Ascending aorta (tissue), 2 donors: ENCODE measurements around the gene TMEM101. TPM values are rescaled to one million over a fixed set of nuclear protein-coding genes. Genes with fewer than 3 reads are reported as not detected.
"Not testable (repeated sequence)": the region's sequence is repeated elsewhere in the genome, so short reads cannot be mapped to it uniquely, and the experiment has no call there.

Experiments
- DNase-seq, 2 donors: peaks; one replicate each; pipeline ENCODE4 v3.0.0-alpha.2; 2019; ENCODE audit warnings: low spot score in 2 of 2
- H3K27ac ChIP-seq, 2 donors: fragments of 200-600 bp; sonication (generic); one replicate each; pipeline ENCODE4 v1.5.1; 2016 to 2017; ENCODE audit warnings: mild to moderate bottlenecking in 1 of 2
- H3K27me3 ChIP-seq: fragments of 200-600 bp; sonication (generic); one replicate; pipeline ENCODE4 v1.5.1; 2017
- H3K36me3 ChIP-seq, 2 donors: fragments of 200-600 bp; sonication (generic); one replicate each; pipeline ENCODE4 v1.5.1; 2016
- H3K4me1 ChIP-seq, 2 donors: fragments of 200-600 bp; sonication (generic); one replicate each; pipeline ENCODE4 v1.5.1; 2016 to 2017; ENCODE audit warnings: mild to moderate bottlenecking in 1 of 2
- H3K4me3 ChIP-seq, 2 donors: fragments of 200-600 bp; sonication (generic); one replicate each; pipeline ENCODE4 v1.5.1; 2016 to 2017; ENCODE audit warnings: mild to moderate bottlenecking in 1 of 2
- H3K9me3 ChIP-seq, 2 donors: fragments of 200-600 bp; sonication (generic); one replicate each; pipeline ENCODE4 v1.5.1; 2016
- intact Hi-C: fragments of 100-400 bp; cut with DNase I; formaldehyde crosslinking; loops from one replicate; pipeline ENCODE4 v1.15.1; 2023
- total RNA-seq: library from RNA; depleted of rRNA; stranded (reverse); fragments of >200 nt; gene quantifications from one replicate; pipeline ENCODE4 v1.1.0, GENCODE V29; 2016
- TF ChIP-seq, protein P1 (sequence below), 3 experiments: fragments of 200-600 bp in 2 of 3; fragments of 450-650 bp in 1 of 3; sonication (generic) in 2 of 3; IDR thresholded peaks; one replicate each; pipeline ENCODE4 v1.5.1; 2016 to 2019; ENCODE audit warnings: antibody characterized with exemption in 3 of 3, mild to moderate bottlenecking in 1 of 3, moderate library complexity in 1 of 3

The TMEM101 gene
- total RNA-seq, 1 donor from 2014 or later: 11.0 TPM

DNA sequence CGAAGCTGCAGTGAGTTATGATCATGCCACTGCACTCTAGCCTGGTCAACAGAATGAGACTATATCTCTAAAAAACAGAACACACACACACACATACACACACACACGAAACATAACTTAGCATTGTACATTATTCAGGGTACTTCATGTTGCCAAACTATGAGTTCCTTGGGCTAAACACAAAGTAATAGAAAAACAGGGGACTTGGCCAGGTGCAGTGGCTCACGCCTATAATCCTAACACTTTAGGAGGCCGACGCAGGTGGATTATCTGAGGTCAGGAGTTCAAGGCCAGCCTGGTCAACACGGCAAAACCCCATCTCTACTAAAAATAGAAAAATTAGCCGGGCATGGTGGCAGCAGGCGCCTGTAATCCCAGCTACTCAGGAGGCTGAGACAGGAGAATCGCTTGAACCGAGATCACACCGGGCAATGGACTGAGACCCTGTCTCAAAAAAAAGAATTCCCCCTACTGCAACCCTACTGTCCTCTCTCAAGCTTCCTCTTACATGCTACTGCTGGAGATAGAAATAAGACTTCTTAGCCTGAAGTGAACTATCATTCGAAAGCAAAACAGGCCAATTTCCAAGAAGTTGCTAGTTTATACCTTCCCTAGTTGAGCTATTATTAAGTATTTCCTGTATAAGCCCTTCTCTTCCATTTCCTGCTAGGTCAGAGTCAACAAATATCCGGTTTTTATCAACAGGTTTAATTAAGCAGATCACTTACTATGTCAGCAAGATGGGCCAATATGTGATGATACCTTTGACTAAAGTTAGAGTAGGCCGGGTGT is 44.5 kb upstream of the TMEM101 start:
- intact Hi-C loops: no loop called here
- Histone ChIP-seq H3K4me3 (no peak overlapping the region), H3K27me3 (no peaks in the 10 kb centered on the region), H3K4me1 (no peaks in the 10 kb centered on the region), H3K27ac (no peak overlapping the region), H3K36me3 (peaks cover 7 to 41% of the 10 kb centered on the region in 2 donors), H3K9me3 (no peaks in the 10 kb centered on the region)
- DNase-seq: no peak
- TF ChIP-seq, protein P1, sequence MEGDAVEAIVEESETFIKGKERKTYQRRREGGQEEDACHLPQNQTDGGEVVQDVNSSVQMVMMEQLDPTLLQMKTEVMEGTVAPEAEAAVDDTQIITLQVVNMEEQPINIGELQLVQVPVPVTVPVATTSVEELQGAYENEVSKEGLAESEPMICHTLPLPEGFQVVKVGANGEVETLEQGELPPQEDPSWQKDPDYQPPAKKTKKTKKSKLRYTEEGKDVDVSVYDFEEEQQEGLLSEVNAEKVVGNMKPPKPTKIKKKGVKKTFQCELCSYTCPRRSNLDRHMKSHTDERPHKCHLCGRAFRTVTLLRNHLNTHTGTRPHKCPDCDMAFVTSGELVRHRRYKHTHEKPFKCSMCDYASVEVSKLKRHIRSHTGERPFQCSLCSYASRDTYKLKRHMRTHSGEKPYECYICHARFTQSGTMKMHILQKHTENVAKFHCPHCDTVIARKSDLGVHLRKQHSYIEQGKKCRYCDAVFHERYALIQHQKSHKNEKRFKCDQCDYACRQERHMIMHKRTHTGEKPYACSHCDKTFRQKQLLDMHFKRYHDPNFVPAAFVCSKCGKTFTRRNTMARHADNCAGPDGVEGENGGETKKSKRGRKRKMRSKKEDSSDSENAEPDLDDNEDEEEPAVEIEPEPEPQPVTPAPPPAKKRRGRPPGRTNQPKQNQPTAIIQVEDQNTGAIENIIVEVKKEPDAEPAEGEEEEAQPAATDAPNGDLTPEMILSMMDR (IDR thresholded peaks at IDR 0.05): no peak

DNA sequence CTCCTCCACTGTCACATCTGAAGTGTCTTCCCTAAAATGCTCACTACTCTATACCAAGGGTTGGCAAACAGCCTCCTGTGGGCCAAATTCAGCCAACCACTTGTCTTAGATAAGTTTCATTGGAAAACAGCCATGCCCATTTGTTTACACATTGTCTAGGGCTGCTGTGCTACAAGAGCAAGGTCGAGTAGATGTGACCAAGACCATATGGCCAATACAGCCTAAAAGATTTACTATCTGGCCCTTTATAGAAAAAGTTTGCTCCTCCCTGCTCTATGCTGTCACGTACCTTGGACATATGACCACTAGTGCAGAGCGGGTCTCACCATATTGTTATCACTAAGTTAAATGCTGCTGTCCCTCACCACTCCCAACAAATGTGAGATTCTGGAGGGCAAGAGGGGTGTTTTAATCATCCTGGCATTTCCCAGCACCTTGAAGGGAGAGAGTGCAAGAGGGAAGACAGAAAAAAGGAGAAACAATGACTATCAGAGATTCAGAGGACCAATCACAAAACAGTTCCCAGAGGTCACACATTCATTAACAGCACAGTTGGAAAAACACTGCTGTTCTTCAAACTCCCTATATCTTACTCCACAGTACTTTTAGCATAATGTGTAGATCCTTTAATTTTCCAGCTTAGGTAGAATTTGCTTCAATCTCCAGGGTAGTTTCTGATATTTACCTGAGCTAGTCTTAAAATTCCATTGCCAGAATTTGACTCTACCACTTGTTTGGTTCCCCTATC is 38.5 kb upstream of the TMEM101 start:
- peaks cover 43 to 45% of the 10 kb centered on the region in 2 donors for H3K36me3 ChIP-seq
- no peak overlapping the region for H3K27ac ChIP-seq
- TF ChIP-seq, protein P1 (IDR thresholded peaks at IDR 0.05): no peak
- no peaks in the 10 kb centered on the region for H3K4me1 ChIP-seq
- H3K4me3 ChIP-seq: no peak overlapping the region
- intact Hi-C loops: no loop called here
- H3K9me3 ChIP-seq: no peaks in the 10 kb centered on the region
- no peak for DNase-seq
- no peaks in the 10 kb centered on the region for H3K27me3 ChIP-seq

DNA sequence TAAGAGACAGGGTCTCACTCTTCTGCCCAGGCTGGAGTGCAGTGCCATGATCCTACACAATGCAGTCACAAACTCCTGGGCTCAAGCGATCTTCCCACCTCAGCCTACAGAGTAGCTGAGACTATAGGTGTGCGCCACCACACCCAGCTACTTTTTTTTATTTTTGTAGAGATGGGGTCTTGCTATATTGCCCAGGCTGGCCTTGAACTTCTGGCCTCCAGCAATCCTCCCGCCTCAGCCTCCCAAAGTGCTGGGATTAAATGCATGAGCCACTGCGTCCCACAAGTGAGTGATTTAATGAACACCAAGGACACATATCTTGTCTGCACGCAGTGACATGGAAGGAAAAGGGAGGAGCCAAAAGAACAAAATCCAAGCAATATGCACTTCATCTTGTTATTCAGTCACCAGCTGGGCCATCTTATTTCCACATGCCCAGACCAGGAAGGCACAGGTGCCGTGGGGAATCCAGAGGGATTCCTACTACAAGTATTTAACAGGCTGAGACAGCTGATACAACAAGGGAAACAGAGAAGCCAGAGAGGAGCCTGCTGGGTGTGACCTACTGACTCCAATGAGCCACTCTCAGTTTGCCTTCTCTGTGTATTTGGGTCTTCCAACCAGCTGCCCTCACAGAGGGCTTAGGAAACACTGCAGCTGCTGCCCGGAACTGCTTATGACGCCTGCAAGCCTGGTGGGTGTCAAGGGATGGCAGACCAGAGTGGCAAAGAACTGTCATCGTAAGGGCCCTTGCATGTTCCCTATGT is 34.7 kb upstream of the TMEM101 start:
- Histone ChIP-seq H3K27me3 (no peaks in the 10 kb centered on the region), H3K4me1 (no peaks in the 10 kb centered on the region), H3K27ac (no peak overlapping the region), H3K36me3 (peaks cover 44 to 48% of the 10 kb centered on the region in 2 donors), H3K4me3 (no peak overlapping the region), H3K9me3 (no peaks in the 10 kb centered on the region)
- TF ChIP-seq, protein P1 (IDR thresholded peaks at IDR 0.05): no peak
- no peak for DNase-seq
- intact Hi-C loops: no loop called here

DNA sequence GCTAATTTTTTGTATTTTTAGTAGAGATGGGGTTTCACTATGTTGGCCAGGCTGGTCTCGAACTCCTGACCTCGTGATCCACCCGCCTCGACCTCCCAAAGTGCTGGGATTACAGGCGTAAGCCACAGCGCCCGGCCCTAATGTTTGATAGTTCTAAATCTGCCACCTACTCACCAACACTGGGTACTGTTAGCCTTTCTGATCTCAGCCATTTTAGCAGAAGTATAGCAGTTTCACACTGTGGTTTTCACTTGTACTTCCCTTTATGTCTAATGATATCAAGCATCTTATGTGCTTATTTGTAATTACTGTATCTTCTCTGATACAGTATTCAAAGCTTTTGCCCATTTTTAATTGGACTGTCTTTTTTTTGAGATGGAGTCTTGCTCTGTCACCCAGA is 32.1 kb upstream of the TMEM101 start:
- intact Hi-C loops, H3K9me3 ChIP-seq, H3K4me3 ChIP-seq, DNase-seq, H3K27me3 ChIP-seq, H3K27ac ChIP-seq, H3K4me1 ChIP-seq: not testable (repeated sequence)
- peaks cover 37 to 41% of the 10 kb centered on the region in 2 donors for H3K36me3 ChIP-seq

DNA sequence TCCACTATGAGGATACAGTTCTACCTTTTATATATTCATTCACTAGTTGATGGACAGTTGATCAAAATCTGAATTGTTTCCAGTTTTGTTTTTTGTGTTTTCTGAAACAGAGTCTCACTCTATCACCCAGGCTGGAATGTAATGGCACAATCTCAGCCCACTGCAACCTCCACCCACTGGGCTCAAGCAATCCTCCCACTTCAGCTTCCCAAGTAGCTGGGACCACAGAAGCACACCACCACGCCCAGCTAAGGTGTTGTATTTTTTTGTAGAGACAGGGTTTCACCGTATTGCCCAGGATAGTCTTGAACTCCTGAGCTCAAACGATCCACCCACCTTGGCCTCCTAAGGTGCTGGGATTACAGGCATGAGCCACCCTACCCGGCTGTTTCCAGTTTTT is 30.7 kb upstream of the TMEM101 start:
- DNase-seq: no peak
- no peaks in the 10 kb centered on the region for H3K9me3 ChIP-seq
- intact Hi-C loops: no loop called here
- no peak overlapping the region for H3K4me3 ChIP-seq
- H3K4me1 ChIP-seq: peaks cover 4 to 7% of the 10 kb centered on the region in 2 donors
- H3K27ac ChIP-seq: no peak overlapping the region
- peaks cover 23 to 27% of the 10 kb centered on the region in 2 donors for H3K36me3 ChIP-seq
- TF ChIP-seq, protein P1 (IDR thresholded peaks at IDR 0.05): no peak
- no peaks in the 10 kb centered on the region for H3K27me3 ChIP-seq
